CD4-positive, alpha-beta T cell treated with Interferon gamma for 1 hour (primary cell): ENCODE measurements around the gene PLTP.
A peak's percentile ranks its signal among the peaks of the same experiment; 100 is the strongest.
"Not testable (repeated sequence)": the region's sequence is repeated elsewhere in the genome, so short reads cannot be mapped to it uniquely, and the experiment has no call there.

Experiments used
- DNase-seq: peaks from one replicate; pipeline ENCODE4 v3.0.0-alpha.2; 2020

The PLTP gene

DNA sequence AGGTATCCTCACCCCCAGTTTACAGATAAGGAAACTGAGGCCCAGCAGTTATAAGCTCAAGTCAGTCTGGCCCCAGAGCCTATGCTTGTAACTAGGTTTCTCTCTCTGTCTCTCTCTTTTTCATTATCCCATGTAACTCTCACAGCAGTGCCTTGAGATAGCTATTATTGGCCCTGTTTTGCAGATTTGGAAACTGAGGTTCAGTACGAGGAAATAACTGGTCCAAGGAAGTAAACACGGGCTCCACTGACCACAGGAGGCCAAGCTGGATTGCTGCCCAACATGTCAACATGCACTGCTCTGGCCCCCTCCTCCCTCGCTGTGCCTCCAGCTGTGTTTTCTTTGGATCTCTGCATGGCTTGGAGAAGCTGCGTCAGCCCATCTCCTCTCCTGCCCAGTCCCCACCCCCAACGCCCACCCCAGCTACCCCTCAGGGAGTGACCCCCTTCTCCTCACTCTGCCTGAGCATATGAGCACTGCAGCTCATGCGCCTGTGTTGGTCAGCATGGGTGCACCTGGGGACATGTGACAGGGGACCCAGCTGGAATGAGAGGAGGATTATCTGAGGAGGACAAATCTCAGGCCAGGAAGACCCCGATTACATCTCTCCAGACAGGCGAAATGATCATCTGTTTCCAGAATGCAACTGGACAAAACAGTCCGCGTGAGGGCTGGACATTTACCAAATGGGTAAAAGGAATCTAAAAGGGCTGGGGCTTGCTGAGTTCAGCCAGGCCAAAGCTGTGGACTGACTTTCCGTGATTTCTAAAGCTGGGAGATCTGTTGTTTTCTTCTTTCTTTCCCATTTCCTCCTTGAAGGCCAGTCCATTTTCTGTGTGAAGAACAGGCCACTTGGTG lies 7.8 kb upstream of the PLTP start:
- no peak for DNase-seq

GRCh38 chr20:45918779-45919537 lies 7.0 kb upstream of the PLTP start:
- DNase-seq = no peak

GRCh38 chr20:45918182-45918737 lies 6.3 kb upstream of the PLTP start:
- DNase-seq = no peak

DNA sequence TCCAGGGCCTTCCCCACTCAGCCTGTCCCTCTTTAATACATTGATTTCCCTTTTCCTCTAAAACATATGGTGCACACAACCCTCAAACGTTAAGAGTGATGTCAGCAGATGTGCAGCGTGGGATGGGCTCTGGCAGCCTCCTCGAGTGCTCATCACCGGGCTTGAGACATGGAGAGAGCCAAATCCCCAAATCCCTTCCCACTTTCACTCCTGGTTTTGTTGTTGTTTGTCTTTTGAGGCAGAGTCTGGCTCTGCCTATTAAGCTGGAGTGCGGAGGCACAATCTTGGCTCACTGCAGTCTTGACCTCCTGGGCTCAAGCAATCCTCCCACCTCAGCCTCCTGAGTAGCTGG lies 5.8 kb upstream of the PLTP start:
- no peak for DNase-seq

DNA sequence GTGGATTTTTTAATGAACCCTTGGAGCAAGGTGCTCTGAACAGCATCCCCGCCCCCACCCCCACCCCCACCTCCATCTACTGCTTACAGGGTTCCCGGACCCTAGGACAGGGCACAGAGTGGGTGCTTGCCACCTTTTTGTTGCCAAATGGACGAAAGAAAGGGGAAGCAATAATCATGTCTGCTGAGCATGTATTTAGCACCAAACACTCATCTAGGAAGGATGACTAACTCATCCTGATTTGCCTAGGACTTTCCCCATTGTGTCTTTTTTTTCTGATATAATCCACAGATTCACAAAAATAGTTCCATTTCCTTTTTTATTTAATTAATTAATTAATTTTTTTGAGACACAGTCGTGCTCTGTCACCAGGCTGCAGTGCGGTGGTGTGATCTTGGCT lies 1.2 kb upstream of the PLTP start:
- no peak for DNase-seq

DNA sequence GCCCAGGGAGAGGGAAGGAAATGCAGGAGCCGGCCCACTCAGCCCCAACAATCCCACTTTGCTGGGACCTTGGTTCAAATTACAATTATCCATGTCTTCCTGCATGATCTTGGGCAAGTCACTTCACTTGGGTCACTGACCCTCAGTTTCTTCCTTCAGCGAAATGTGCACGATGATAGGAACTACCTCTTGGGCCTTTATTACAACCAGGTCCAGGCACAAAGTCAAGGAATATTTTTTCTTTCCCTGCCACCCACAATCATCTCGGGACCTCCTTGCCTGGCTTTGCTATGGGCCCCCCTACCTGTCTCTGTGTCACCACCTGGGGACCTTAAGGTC lies 358 bp upstream of the PLTP start:
- no peak for DNase-seq

GRCh38 chr20:45910670-45911485 lies 1.1 kb downstream of the PLTP start:
- peak; percentile 94 for DNase-seq

DNA sequence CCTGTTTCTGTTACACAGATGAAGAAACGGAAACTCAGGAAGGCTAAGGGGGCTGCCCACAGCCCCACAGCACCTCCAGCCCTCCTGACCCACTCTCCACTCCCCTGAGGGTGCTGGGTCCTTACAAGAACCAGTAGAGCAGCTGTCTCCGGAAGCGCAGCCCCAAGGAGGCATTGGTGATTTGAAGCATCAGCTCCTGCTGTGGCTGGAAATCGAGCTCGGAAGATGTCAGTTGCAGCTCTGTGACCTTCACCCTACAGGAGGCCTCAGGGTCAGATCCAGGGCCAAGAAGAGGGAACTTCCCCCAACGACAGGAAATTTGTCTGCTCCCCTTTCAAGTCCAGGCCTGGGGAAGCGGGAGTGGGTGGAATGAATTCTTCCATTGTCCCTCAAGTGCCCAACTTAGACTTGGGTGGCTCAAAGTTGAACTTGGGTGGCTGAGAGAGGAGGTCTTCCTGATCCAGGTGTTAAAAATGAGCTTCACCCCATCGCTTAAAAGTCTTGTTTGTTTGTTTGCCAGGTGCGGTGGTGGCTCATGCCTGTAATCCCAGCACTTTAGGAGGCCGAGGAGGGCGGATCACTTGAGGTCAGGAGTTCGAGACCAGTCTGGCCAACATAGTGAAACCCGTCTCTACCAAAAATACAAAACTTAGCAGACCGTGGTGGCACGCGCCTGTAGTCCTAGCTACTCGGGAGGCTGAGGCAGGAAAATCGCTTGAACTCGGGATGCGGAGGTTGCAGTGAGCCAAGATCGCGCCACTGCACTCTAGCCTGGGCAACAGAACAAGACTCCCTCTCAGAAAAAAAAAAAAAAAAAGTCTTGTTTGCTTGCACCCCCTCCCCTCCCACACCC lies 1.9 kb downstream of the PLTP start:
- no peak for DNase-seq

GRCh38 chr20:45909336-45909808 lies 2.6 kb downstream of the PLTP start:
- no peak for DNase-seq

DNA sequence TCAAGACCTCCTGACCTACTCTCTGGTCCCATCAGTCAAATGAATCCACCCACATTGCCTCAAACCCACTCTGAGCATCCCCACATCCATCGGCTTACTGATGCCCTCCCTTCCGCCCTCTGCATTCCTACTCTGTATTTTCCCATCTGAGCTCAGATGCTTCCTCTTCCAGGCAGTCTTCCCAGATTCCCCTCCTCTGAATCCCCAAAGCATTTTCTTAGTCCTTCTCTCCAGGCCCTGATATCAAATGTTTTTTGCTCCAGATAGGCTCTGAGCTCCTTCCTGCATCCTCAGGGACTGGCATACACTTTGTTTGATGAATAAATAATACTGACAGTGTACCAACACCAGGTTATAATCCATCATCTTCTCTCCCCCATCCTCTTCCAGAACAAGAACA lies 3.9 kb downstream of the PLTP start:
- DNase-seq = no peak

DNA sequence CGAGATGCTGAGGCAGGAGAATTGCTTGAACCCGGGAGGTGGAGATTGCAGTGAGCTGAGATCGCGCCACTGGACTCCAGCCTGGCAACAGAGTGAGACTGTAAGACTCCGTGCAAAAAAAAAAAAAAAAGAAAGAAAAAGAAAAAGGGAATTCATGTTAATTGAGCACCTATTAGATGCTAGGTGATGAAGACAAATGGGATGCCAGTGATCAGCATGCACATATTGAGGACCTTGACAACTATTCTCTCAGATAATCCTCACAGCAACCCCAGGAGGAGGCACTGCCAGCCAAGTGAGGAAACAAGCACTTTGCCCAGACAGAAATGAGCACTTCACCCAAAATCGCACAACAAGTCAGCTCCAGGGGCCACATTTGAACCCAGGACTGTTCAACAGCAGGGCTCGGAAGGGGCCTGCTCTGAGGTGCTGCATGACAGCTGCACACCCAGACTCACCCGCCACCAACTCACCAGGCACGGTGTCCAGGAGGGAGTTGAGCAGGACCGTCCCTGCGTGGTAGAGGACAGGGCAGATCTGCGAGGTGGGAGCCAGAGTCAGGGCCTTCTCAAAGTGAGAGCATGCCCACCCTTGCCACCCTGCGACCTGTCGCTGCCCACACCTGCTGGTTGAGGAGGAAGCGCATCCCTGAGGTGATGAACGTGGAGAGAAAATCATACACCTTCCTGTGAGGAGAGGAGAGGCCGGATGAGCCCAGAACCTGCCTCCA lies 4.6 kb downstream of the PLTP start:
- no peak for DNase-seq

GRCh38 chr20:45905505-45906079 lies 6.4 kb downstream of the PLTP start:
- no peak for DNase-seq

DNA sequence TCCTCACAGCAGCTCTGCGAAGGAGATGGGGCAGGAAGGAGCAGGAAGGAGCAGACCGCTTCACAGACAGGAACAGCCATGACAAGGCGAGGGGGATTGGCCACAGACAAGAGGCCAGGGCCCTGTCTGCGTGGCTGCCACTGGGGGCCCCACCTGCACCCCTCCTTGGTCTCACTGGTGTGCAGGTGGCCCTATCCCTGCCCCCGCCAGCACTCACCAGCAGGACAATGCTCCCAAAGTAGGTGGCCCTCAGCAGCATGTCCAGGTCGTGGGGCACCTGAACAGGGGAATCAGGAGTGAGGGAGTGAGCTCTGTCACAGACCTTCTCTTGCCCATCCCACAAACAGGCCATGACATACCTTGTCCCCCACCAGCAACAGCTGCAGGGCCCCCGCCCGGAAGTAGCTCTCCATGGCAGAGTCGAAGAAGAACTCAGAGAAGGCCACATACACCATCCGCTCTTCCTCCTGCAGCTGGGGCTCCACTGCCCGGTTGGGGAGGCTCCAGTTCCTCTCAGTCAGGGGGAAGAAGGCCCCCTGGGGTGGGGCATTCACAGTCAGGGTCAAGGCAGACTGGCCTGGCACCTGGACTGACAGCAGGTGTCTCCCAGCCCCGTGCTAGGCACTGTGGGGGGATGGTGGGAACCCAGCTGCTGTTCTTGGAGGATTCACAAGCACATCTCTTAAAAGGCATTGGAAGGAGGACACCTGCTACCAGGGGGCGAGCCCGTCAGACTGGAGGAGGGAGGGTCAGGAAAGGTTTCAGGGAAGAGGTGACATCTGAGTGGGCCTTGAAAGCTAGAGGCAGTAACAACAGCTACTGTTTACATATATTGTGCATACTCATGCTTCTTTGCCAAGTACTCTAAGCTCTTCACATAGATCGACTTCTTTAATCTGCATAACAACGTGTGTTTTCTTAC lies 7.1 kb downstream of the PLTP start:
- no peak for DNase-seq

DNA sequence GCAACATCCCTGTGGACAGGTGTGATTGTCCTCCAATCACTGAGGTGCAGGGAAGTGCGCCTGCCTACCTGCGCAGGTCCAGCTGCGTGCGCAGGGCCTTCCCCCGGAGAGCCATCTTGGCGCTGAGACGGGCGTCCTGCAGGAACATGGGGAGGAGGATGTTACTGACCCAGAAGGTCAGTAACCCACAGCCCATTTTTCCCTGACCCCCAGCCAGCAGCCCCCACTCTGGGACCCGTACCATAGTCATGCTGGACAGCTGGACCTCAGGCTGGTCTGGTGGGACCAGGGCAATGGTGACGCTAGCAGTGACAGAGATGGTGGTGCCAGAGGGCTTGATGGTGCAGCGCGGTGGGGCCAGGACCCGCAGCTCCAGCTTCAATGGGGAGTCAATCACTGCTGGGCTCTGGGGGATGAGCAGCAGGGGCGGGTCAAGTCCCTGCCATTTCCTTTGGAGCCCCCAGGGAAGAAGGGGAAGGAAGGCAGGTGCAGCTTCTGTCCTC lies 9.7 kb downstream of the PLTP start:
- no peak for DNase-seq

DNA sequence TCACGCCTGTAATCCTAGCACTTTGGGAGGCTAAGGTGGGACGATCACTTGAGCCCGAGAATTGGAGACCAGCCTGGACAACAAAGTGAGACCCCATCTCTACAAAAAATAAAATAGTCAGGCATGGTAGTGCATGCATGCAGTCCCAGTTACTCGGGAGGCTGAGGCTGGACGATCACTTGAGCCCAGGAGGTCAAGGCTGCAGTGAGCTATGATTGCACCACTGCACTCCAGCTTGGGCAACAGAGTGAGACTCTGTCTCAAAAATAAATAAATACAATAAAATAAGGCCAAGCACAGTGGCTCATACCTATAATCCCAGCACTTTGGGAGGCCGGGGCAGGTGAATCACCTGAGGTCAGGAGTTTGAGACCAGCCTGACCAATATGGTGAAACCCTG lies 10.6 kb downstream of the PLTP start:
- not testable (repeated sequence) for DNase-seq

DNA sequence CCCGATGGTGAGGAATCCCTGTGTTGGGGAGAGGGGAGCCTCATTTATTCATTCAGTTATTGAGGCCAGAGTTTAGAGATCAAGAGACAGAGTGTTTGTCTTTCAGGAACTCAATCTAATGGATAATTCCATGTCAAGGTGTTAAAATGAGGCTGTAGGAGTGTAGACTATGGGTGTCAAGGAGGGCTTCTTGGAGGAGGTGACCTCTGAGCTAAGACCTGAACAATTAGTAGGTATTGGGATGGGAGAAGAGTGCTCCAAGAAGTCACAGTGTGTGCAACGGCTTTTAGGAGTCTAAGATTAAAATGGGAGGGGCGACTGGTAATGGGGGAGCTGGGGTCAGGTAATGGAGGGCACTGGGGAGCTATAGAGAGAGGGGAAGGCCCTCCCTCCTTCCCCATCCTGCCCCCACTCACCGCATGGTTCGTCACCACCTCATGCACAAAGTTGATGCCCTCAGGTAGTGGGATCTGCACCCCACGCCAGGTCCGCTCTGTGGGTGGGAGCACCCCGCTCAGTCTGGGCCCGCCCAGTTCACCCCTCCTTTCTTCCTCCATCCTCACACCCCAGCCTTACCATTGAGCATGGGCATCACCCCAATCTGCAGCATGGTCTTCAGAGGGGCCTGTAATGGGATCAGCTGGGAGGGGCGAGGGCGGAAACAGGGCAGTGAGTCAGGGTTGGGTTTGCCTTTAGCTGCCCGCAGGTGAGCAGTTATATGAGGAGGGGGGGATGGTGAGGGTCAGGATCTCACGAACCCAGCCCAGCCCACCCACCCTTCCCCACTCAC lies 12.7 kb downstream of the PLTP start:
- no peak for DNase-seq

- no peak for DNase-seq
Measured at GRCh38 chr20:45898285-45898684, 13.7 kb downstream of the PLTP start.

DNA sequence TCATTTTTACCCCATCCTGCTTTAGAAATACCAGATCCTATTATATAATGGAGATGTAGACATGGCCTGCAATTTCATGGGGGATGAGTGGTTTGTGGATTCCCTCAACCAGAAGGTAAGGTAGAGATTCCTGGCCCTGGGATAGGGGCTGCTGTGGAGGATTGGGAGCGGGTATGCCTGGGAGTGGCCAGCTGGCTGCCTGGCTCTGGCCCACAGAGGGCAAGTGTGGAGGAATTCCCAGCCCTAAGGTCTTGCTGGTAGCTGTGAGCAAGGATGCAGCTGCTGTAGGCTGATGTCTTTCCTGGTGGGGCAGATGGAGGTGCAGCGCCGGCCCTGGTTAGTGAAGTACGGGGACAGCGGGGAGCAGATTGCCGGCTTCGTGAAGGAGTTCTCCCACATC lies 14.3 kb downstream of the PLTP start:
- DNase-seq = no peak

DNA sequence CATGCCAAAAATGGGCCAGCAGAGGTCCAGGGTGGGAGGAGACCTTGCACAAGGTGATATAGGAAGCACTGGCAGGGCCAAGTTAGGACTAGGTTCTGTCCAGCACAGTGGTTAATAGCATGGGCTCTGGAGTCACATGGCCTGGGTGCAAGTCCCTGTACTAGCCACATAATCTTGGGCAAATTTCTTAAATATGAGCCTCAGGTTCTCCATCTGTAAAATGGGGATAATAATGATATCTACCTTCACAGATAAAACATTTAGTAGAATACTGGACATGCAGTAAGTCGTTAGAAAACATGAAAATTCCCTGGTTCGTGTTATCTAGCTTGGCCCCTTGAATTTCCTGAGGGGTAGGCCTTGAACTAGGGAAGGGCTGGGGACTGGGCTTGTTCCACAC lies 14.7 kb downstream of the PLTP start:
- DNase-seq = no peak
